ENCODE results near the gene SST. TPM values are rescaled to one million over a fixed set of nuclear protein-coding genes. Genes with fewer than 3 reads are reported as not detected.

SST gene
- total RNA-seq, 1 donor from 2014 or later = 17.9 TPM

Other genes starting within 250 kb of the SST start
- gene RTP2, start 32.2 kb upstream of the SST start, total RNA-seq = not detected
- gene BCL6, start 75.1 kb upstream of the SST start, total RNA-seq = 14.0 TPM